NCI-H2081 (cell line): ENCODE measurements around the gene ADRM1.

Experiments
- DNase-seq, 2 experiments: peaks; one replicate each; lab custom pipeline; 2025; lab: John Stamatoyannopoulos, UW

ADRM1 gene, protein sequence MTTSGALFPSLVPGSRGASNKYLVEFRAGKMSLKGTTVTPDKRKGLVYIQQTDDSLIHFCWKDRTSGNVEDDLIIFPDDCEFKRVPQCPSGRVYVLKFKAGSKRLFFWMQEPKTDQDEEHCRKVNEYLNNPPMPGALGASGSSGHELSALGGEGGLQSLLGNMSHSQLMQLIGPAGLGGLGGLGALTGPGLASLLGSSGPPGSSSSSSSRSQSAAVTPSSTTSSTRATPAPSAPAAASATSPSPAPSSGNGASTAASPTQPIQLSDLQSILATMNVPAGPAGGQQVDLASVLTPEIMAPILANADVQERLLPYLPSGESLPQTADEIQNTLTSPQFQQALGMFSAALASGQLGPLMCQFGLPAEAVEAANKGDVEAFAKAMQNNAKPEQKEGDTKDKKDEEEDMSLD

GRCh38 chr20:62302341-62303061 lies at the start of gene ADRM1:
ADRM1 (plus strand) TSS chr20:62302997; CDS start chr20:62303569, 572 bp downstream.
- peak; percentile 95 to 96 for DNase-seq

DNA sequence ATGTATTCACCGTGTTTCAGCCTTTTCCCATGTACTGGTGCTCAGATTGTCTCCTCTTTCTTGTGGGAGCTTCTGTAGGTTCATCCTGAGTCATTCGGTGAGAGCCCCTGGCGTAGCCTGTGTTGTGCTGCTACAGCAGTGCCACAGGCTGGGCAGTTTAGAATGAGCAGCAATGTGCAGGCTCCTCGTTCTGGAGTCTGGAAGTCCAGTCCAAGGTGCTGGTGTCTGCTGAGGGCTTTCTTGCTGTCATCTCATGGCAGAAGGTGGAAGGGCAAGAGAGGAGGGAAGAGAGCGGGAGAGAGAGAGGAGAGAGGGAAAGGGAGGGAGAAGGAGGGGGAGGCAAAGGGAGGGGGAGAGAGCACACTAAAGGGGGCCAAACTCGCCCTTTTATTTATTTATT lies 49.4 kb upstream of the ADRM1 start:
- no peak for DNase-seq

DNA sequence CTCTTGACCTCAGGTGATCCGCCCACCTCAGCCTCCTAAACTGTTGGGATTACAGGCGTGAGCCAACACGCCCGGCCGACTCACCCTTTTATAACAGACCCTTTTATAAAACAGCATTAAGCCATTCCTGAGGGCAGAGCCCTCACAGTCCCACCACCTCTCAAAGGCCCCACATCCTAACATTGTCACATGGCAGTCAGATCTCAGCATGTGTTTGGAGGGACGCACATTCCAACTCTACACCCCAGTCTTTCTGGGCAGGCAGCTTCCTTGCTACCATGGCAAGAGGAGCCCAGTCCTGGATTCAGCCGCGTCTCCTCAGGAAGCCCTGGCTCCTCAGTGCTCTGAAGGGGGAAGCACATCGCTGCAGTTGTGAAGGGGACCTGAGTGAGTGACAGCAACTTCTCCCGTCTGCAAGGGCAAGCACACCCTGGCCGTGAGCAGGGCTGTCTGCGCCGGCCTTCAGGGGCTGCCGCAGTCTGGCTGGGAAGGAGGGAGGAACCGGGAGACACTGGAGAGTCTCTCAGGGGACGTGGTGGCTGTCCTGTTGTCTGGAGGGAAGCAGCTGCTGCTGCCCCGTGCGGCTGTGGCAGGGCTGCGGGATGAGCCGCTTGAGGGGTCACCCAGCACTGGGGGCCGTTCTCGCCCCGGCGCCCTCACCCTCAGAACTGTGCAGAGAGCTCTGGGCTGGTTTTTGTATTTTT lies 48.6 kb upstream of the ADRM1 start:
- DNase-seq: no peak

- DNase-seq: no peak
These were observed 46.8 kb upstream of the ADRM1 start for GRCh38 chr20:62255976-62256375.

GRCh38 chr20:62258499-62259293 lies 44.1 kb upstream of the ADRM1 start:
- DNase-seq: no peak

GRCh38 chr20:62259294-62259565 lies 43.6 kb upstream of the ADRM1 start:
- no peak for DNase-seq

- DNase-seq: no peak
These were observed 40.7 kb upstream of the ADRM1 start for GRCh38 chr20:62262064-62262463.

DNA sequence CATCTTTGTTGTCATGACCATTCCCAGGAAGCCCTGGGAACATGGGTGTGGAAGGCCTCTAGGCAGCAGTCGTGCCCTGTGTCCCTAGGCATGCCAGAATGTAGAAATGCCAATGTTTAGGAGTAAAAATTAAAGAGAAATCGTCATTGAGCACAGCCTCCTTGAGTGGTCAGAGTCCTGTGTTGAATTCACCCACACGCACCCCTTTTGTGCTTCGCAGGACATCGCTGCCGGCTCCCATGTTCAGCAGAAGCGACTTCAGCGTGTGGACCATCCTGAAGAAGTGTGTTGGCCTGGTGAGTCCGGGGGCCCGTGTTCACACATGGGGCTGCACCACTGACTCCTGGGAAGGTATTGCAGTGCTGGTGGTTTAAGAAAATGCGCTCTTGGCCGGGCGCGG lies 39.4 kb upstream of the ADRM1 start:
- DNase-seq: no peak

DNA sequence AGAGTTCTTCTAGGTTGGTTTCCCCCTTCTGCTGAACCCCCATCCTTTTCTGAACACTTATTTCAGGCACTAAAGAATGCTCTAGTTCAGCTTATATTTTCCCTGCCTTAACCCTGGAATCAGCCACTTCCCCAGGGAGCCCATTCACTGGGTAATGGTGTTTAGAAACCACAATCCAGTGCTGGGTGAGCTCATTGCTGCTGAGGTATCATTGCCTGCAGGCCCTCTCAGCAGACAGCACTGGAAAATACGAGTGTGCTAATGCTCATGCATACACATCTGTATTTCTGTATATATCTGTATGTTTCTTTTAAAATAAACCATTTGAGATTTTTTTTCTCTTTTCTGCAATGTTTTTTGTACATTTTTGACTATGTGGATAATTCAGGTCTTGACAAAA lies 37.4 kb upstream of the ADRM1 start:
- no peak for DNase-seq

DNA sequence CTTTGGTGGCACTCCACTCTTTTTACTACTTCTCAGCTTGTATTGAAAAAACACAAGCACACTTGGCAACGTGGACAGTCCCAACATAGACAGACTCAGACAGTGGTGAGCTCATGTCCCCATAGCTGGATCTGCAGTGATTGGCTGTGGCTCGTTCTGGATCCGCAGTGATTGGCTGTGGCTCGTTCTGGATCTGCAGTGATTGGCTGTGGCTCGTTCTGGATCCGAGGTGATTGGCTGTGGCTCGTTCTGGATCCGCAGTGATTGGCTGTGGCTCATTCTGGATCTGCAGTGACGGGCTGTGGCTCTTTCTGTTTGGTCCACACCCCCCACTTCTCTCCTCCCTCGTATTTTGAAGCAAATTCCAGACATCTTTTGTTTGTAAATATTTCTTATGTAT lies 36.5 kb upstream of the ADRM1 start:
- no peak for DNase-seq

DNA sequence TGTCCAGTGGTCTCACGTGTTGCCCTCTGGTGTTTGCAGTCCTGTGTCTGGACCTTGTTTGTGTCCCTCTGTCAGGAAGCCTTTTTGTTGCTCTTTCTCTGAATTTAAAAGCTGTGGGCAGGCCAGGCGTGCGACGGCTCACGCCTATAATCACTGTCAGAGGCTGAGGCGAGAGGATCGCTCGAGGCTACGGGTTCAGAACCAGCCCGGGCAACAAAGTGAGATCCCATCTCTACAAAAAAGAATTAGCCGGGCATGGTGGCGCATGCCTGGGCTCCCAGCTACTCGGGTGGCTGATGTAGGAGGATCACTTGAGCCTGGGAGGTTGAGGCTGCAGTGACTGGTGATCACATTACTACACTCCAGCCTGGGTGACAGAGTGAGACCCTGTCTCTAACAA lies 35.9 kb upstream of the ADRM1 start:
- DNase-seq: no peak

- no peak for DNase-seq
These were observed 35.3 kb upstream of the ADRM1 start for GRCh38 chr20:62267543-62267942.

- DNase-seq: no peak
These were observed 34.4 kb upstream of the ADRM1 start for GRCh38 chr20:62268228-62268900.

GRCh38 chr20:62269378-62269777 lies 33.4 kb upstream of the ADRM1 start:
- DNase-seq: no peak

- DNase-seq: no peak
These were observed 32.9 kb upstream of the ADRM1 start for GRCh38 chr20:62269871-62270270.

DNA sequence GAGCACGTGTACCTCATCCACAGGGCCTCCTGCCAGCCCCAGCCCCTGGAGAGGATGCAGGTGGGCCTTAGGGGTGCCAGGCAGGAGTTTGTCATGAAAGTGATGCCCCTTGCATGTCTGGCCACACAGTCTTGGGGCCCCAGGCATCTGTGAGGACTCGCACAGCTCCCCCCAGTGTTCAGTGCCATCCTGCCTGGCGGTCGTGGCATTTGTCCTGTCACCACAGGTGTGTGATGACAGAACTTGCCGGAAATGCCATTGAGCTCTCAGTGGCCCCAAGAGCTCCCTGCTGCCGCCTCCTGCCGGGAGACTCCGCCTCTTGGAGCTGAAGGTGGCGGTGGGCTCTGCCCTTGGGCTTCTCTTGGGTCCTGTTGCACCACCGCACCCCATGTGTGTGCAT lies 30.6 kb upstream of the ADRM1 start:
- no peak for DNase-seq

- no peak for DNase-seq
These were observed 29.4 kb upstream of the ADRM1 start for GRCh38 chr20:62273416-62273815.

GRCh38 chr20:62274332-62274950 lies 28.4 kb upstream of the ADRM1 start:
- DNase-seq: peak in 1 of 2 experiments; percentile 26

DNA sequence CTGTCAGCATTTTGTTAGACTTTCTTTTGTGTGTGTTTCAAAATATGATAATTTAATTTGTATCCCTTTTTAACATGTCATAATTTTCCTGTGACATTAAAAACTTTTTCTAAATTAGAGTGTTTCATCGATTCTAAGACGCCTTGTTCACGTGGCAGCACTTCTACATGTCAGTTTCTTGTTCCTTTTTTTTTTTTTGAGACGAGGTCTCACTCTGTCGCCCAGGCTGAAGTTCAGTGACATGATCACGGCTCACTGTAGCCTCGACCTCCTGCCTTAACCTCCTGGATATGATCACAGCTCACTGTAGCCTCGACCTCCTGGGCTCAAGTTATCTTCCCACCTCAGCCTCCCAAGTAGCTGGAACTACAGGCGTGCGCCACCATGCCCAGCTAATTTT lies 27.6 kb upstream of the ADRM1 start:
- no peak for DNase-seq

DNA sequence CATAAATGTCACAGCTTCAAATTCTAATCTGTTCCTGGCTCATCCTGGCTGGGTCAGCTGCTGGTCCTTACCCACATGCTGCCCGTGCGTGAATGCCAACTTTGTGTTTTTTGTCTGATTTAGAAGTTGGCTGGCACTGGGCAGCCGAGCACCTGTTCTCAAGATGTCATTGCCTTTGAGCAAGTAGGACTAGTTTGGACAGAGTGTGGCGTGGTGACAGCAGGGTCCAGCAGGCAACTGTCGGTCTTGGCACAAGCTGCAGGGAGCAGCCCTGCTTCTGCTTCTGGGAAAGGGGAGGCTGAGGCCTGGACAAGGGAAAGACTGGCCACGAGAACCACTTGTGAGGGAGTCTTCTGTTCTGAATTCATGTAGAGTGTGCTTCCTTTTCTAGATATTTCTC lies 26.4 kb upstream of the ADRM1 start:
- DNase-seq: no peak

GRCh38 chr20:62277253-62277652 lies 25.5 kb upstream of the ADRM1 start:
- no peak for DNase-seq
